Measurements from ENCODE around the gene ERCC1.

ERCC1 gene

GRCh38 chr19:45357445-45357783 lies 66.3 kb downstream of the ERCC1 start:
- Histone ChIP-seq H3K9me3 (ENCODE audit: control insufficient read depth in 5 of 5, low read length in 5 of 5) (no peaks in the 10 kb centered on the region), H3K27ac (ENCODE audit: low read depth, low read length) (no peak overlapping the region), H3K27me3 (ENCODE audit: control insufficient read depth in 5 of 5, insufficient read depth in 4 of 5, low read length in 5 of 5) (no peaks in the 10 kb centered on the region), H3K4me1 (ENCODE audit: control insufficient read depth in 5 of 5, insufficient read depth in 5 of 5, low read length in 5 of 5) (no peaks in the 10 kb centered on the region), H3K36me3 (ENCODE audit: control insufficient read depth in 5 of 5, insufficient read depth in 5 of 5, low read length in 5 of 5) (peaks cover 0 to 74% (median 53%) of the 10 kb centered on the region in 5 donors), H3K9ac (ENCODE audit: low read length in 5 of 5) (no peak overlapping the region), H3K4me3 (ENCODE audit: low read depth in 1 of 5, low read length in 5 of 5) (no peak overlapping the region)

All from subcutaneous abdominal adipose tissue (tissue), 5 donors.